Activated CD4-positive, alpha-beta T cell treated with anti-CD3 and anti-CD28 coated beads, Interleukin-2, amount 10 ng/mL, durations not matched to agents 24 days and 14 days (primary cell): ENCODE data around the gene USP17L28. TPM values are rescaled to one million over a fixed set of nuclear protein-coding genes. Genes with fewer than 3 reads are reported as not detected.

Source experiments
- total RNA-seq: library from RNA; stranded (reverse); gene quantifications from 2 replicates; pipeline ENCODE4 v1.2.3, GENCODE V29; 2022

The USP17L28 gene
- total RNA-seq, 1 donor from 2014 or later = not detected

Other genes starting within 250 kb of the USP17L28 start
- not detected in 2 replicates for gene FAM90A26, start 178.5 kb upstream of the USP17L28 start, total RNA-seq
- gene USP17L10, start 138.2 kb upstream of the USP17L28 start, total RNA-seq = not detected in 2 replicates
- gene USP17L11, start 133.5 kb upstream of the USP17L28 start, total RNA-seq = not detected in 2 replicates
- gene USP17L12, start 128.7 kb upstream of the USP17L28 start, total RNA-seq = not detected in 2 replicates
- gene USP17L13, start 124.0 kb upstream of the USP17L28 start, total RNA-seq = not detected in 2 replicates
- gene USP17L15, start 114.5 kb upstream of the USP17L28 start, total RNA-seq = 0.14 TPM in 1 of 2 replicates, not detected in the other
- gene USP17L17, start 105.0 kb upstream of the USP17L28 start, total RNA-seq = not detected in 2 replicates
- gene USP17L18, start 100.3 kb upstream of the USP17L28 start, total RNA-seq = not detected in 2 replicates
- gene USP17L19, start 95.5 kb upstream of the USP17L28 start, total RNA-seq = not detected in 2 replicates
- not detected in 2 replicates for gene USP17L20, start 90.8 kb upstream of the USP17L28 start, total RNA-seq
- gene USP17L21, start 86.0 kb upstream of the USP17L28 start, total RNA-seq = not detected in 2 replicates
- not detected in 2 replicates for gene USP17L22, start 81.3 kb upstream of the USP17L28 start, total RNA-seq
- gene USP17L24, start 23.7 kb upstream of the USP17L28 start, total RNA-seq = not detected in 2 replicates
- not detected in 2 replicates for gene USP17L25, start 19.0 kb upstream of the USP17L28 start, total RNA-seq
- gene USP17L26, start 14.2 kb upstream of the USP17L28 start, total RNA-seq = not detected in 2 replicates
- gene USP17L5, start 9.5 kb upstream of the USP17L28 start, total RNA-seq = not detected in 2 replicates
- not detected in 2 replicates for gene USP17L27, start 4.7 kb upstream of the USP17L28 start, total RNA-seq
- gene USP17L29, start 4.7 kb downstream of the USP17L28 start, total RNA-seq = not detected in 2 replicates
- not detected in 2 replicates for gene USP17L30, start 14.2 kb downstream of the USP17L28 start, total RNA-seq
- not detected in 2 replicates for gene DEFB131A, start 95.5 kb downstream of the USP17L28 start, total RNA-seq